SU-DHL-6 (cell line): ENCODE measurements around the gene PBX2.

Source experiments
- H2AFZ ChIP-seq: fragments of 200-600 bp; sonication (generic); 2 replicates; pipeline ENCODE4 v1.6.1; 2014; ENCODE audit warnings: low read depth, mild to moderate bottlenecking, moderate library complexity, mixed read lengths, antibody characterized with exemption, low read length; ENCODE audit not compliant: severe bottlenecking
- H3F3A ChIP-seq: fragments of 200-600 bp; shearing (Covaris generic); 2 replicates; pipeline ENCODE4 v1.6.0; 2016; ENCODE audit warnings: antibody characterized with exemption, mild to moderate bottlenecking; ENCODE audit not compliant: insufficient read depth
- H3K27ac ChIP-seq: fragments of 200-600 bp; sonication (generic); 2 replicates; pipeline ENCODE4 v1.5.1; 2016; ENCODE audit warnings: low read depth, mild to moderate bottlenecking, low read length, moderate library complexity, mixed read lengths
- H3K27me3 ChIP-seq: fragments of 200-600 bp; sonication (generic), shearing (Covaris generic); 2 replicates; pipeline ENCODE4 v1.6.0; 2014; ENCODE audit warnings: mild to moderate bottlenecking, low read length
- H3K36me3 ChIP-seq: fragments of 200-600 bp; sonication (generic); 2 replicates; pipeline ENCODE4 v1.6.1; 2014; ENCODE audit warnings: mild to moderate bottlenecking, low read length, mixed read lengths
- H3K4me2 ChIP-seq: fragments of 300-600, 200-600 bp; shearing (Covaris generic), sonication (generic); 2 replicates; pipeline ENCODE4 v1.6.0; 2014; ENCODE audit warnings: low read length, low read depth, mild to moderate bottlenecking; ENCODE audit not compliant: poor library complexity, severe bottlenecking
- H3K4me3 ChIP-seq: fragments of 200-600 bp; sonication (generic); 2 replicates; pipeline ENCODE4 v1.5.1; 2014; ENCODE audit warnings: antibody characterized with exemption, low read length, mild to moderate bottlenecking, mixed read lengths; ENCODE audit not compliant: insufficient read depth, poor library complexity, severe bottlenecking
- H3K79me2 ChIP-seq: fragments of 200-600 bp; sonication (generic); 2 replicates; pipeline ENCODE4 v1.6.1; 2014; ENCODE audit warnings: mild to moderate bottlenecking, low read length, moderate library complexity; ENCODE audit not compliant: insufficient read depth
- H3K9ac ChIP-seq: fragments of 200-600 bp; sonication (generic); 2 replicates; pipeline ENCODE4 v1.7.0; 2014; ENCODE audit warnings: mild to moderate bottlenecking, low read length
- H3K9me2 ChIP-seq: fragments of 200-600 bp; sonication (generic); replicated peaks from 2 replicates; pipeline ENCODE4 v1.6.1; 2014; ENCODE audit warnings: low read length; ENCODE audit not compliant: insufficient read depth
- H3K9me3 ChIP-seq: fragments of 200-600 bp; sonication (generic); 2 replicates; pipeline ENCODE4 v1.6.1; 2014; ENCODE audit warnings: low read length, mixed read lengths; ENCODE audit not compliant: insufficient read depth
- H4K20me1 ChIP-seq: fragments of 200-600 bp; sonication (generic); 2 replicates; pipeline ENCODE4 v1.6.1; 2014; ENCODE audit warnings: low read depth, mild to moderate bottlenecking, antibody characterized with exemption, low read length, moderate library complexity, mixed read lengths
- EZH2phosphoT487 ChIP-seq: fragments of 200-600 bp; sonication (generic), shearing (Covaris generic); conservative IDR thresholded peaks from 2 replicates; pipeline ENCODE4 v1.6.1; 2018; ENCODE audit warnings: mild to moderate bottlenecking, antibody characterized with exemption, low read length, moderate library complexity, mixed read lengths
- TF ChIP-seq, protein P1 (sequence below): fragments of 200-600 bp; sonication (generic); IDR thresholded peaks from one replicate; pipeline ENCODE4 v1.5.1; 2017; ENCODE audit warnings: antibody characterized with exemption, mild to moderate bottlenecking, low read length, moderate library complexity; ENCODE audit not compliant: insufficient read depth, poor library complexity, severe bottlenecking

The PBX2 gene, protein sequence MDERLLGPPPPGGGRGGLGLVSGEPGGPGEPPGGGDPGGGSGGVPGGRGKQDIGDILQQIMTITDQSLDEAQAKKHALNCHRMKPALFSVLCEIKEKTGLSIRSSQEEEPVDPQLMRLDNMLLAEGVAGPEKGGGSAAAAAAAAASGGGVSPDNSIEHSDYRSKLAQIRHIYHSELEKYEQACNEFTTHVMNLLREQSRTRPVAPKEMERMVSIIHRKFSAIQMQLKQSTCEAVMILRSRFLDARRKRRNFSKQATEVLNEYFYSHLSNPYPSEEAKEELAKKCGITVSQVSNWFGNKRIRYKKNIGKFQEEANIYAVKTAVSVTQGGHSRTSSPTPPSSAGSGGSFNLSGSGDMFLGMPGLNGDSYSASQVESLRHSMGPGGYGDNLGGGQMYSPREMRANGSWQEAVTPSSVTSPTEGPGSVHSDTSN

DNA sequence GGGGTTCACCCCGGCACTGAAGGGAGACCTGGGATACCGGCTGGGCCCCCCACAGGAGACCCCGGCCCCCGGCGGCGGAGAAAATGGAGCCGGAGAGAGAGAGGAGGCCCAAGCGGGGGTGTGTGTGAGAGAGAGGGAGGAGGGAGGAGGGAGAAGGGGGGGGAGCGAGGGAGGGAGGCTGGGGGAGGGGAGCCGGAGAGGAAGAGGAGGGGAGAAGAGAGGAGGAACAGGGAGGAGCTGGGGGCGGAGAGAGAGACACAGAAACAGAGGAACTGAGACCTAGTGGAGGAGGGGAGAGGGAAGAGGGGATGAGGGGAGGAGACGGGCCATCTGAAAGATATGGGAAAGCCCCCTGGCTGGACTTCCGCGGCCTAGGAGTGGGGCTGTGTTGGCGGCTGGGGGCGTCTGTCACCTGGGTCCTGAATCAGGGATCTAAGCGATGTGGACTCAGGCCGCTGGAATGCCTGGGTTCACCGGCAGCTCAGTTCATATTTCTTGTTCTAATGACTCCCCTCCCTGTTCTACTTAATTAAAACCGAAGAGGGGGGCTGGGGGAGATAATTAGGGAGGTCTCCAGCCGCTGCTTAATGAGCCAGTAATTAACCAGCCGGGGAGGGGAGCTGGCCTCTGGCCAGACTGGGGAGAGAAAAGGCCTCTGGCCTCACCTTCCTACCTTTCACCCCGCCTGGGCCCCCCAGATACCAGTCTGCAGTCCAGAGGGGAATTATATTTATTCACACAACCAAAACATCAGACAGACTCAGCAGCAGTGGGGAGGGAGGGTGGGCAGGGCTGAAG, at the start of gene PBX2:
Gene PBX2, minus strand, starts transcription at position 149 of the 798 bp plus-strand sequence. CDS start 287 bp downstream, outside the sequence.
- no peak within 1 kb of the TSS for H2AFZ ChIP-seq

DNA sequence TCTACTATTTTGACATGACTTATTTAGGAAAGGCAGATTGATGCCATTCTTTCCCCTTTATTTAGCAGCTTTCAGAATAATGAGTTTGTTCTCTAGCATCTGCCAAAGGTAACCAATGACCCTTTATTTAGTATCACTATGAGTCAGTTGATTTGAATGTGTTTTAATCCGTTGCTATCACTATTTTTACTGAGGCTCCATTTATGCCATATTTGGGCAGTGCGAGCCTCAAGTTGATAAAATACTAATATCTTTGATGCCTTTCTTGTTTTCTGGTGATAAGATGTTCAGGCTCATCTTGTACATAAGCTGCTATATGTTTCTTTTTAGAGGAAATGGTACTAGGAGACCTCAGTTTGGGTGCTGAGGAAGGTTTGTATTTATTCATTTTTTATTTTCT, 49.5 kb upstream of the PBX2 start:
- H3K9me2 ChIP-seq, result no peaks in the 10 kb centered on the region
- H3K4me3 ChIP-seq, result no peak overlapping the region
- TF ChIP-seq, protein P1, sequence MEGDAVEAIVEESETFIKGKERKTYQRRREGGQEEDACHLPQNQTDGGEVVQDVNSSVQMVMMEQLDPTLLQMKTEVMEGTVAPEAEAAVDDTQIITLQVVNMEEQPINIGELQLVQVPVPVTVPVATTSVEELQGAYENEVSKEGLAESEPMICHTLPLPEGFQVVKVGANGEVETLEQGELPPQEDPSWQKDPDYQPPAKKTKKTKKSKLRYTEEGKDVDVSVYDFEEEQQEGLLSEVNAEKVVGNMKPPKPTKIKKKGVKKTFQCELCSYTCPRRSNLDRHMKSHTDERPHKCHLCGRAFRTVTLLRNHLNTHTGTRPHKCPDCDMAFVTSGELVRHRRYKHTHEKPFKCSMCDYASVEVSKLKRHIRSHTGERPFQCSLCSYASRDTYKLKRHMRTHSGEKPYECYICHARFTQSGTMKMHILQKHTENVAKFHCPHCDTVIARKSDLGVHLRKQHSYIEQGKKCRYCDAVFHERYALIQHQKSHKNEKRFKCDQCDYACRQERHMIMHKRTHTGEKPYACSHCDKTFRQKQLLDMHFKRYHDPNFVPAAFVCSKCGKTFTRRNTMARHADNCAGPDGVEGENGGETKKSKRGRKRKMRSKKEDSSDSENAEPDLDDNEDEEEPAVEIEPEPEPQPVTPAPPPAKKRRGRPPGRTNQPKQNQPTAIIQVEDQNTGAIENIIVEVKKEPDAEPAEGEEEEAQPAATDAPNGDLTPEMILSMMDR, result no peak
- TF ChIP-seq EZH2phosphoT487, result no peak
- no peaks in the 10 kb centered on the region for H3K36me3 ChIP-seq
- no peak overlapping the region for H3K4me2 ChIP-seq
- no peak overlapping the region for H2AFZ ChIP-seq
- H3K9ac ChIP-seq, result no peak overlapping the region
- no peak overlapping the region for H3K27ac ChIP-seq
- no peaks in the 10 kb centered on the region for H3F3A ChIP-seq
- no peaks in the 10 kb centered on the region for H4K20me1 ChIP-seq
- H3K9me3 ChIP-seq, result no peaks in the 10 kb centered on the region
- H3K27me3 ChIP-seq, result no peaks in the 10 kb centered on the region
- H3K79me2 ChIP-seq, result no peaks in the 10 kb centered on the region

More for the DNA sequence above, at the start of gene PBX2:
- Histone ChIP-seq H3K36me3 (no peaks in the 10 kb centered on the region), H3K4me2 (peak within 1 kb of the TSS; percentile 95), H3F3A (peaks cover 30% of the 10 kb centered on the region), H4K20me1 (no peaks in the 10 kb centered on the region), H3K27ac (peak within 1 kb of the TSS; percentile 87), H3K79me2 (peaks cover 30% of the 10 kb centered on the region), H3K27me3 (no peaks in the 10 kb centered on the region), H3K4me3 (peak within 1 kb of the TSS; percentile 60), H3K9me3 (no peaks in the 10 kb centered on the region), H3K9ac (peak within 1 kb of the TSS; percentile 91), H3K9me2 (no peaks in the 10 kb centered on the region)
- TF ChIP-seq, protein P1, result no peak

DNA sequence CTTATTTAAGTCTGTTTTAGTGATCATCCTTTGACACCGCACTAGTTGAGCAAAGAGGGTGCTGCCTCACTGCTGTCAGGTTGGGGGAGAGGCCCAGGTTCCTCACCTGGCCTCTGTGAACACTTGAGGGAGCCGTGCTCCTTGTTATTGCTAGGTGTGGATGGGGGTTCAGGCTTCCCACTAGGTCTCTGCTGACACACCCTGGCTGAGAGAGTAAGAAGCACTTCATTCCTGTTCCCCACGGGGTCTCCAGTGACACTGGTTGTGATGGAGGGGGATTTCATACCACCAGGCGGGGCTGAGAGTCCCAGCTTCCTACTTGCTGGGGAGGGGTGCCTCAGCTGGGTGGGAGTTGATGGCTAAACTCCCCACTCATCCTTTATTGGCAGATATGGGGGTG, 44.9 kb upstream of the PBX2 start:
- Histone ChIP-seq H3K4me3 (no peak overlapping the region), H2AFZ (no peak overlapping the region), H3K27me3 (no peaks in the 10 kb centered on the region), H3K36me3 (no peaks in the 10 kb centered on the region), H3K27ac (no peak overlapping the region), H3K4me2 (no peak overlapping the region), H3K9me2 (no peaks in the 10 kb centered on the region), H3K9me3 (no peaks in the 10 kb centered on the region), H3F3A (no peaks in the 10 kb centered on the region), H4K20me1 (no peaks in the 10 kb centered on the region), H3K9ac (no peak overlapping the region), H3K79me2 (no peaks in the 10 kb centered on the region)
- TF ChIP-seq, protein P1, result no peak
- TF ChIP-seq EZH2phosphoT487, result no peak
